Stomach (tissue), 9 donors: ENCODE data around the gene PAK5. TPM values are rescaled to one million over a fixed set of nuclear protein-coding genes. Genes with fewer than 3 reads are reported as not detected.

ENCODE experiments used
- DNase-seq, 2 donors: peaks; one replicate each; pipeline versions ENCODE4 v3.0.0 to v3.0.0-alpha.2; 2013 to 2019
- H3K27ac ChIP-seq, 5 donors: fragments of 200-600 bp in 4 of 5; sonication (generic) in 4 of 5; one replicate each; pipeline ENCODE4 v1.5.1; 2013 to 2019; ENCODE audit warnings: mild to moderate bottlenecking in 1 of 5, moderate library complexity in 1 of 5
- H3K27me3 ChIP-seq, 3 donors: fragments of 200-600 bp; sonication (generic); one replicate each; pipeline ENCODE4 v1.5.1; 2017 to 2019; ENCODE audit warnings: mixed run types in 1 of 3
- H3K36me3 ChIP-seq, 4 donors: fragments of 200-600 bp; sonication (generic); 1 replicate in 3 of 4; 2 replicates in 1 of 4; pipeline ENCODE4 v1.5.1; 2016 to 2019
- H3K4me1 ChIP-seq, 4 donors: fragments of 200-600 bp; sonication (generic); one replicate each; pipeline ENCODE4 v1.5.1; 2016 to 2019
- H3K4me3 ChIP-seq, 4 donors: fragments of 200-600 bp; sonication (generic) in 3 of 4; one replicate each; pipeline ENCODE4 v1.5.1; 2016 to 2019; ENCODE audit warnings: mild to moderate bottlenecking in 1 of 4
- H3K9me3 ChIP-seq, 4 donors: fragments of 200-600 bp; sonication (generic); one replicate each; pipeline ENCODE4 v1.5.1; 2016 to 2019
- CTCF ChIP-seq, 7 experiments: fragments of 450-650 bp in 4 of 7; fragments of 200-600 bp in 3 of 7; sonication (generic) in 3 of 7; IDR thresholded peaks; one replicate each; pipeline ENCODE4 v1.5.1; 2016 to 2019; ENCODE audit warnings: antibody characterized with exemption in 7 of 7, control low read depth in 2 of 7, mild to moderate bottlenecking in 1 of 7
- EP300 ChIP-seq: sonication (generic); formaldehyde crosslinking; IDR thresholded peaks from one replicate; pipeline ENCODE4 v1.6.1; 2017; ENCODE audit warnings: antibody characterized with exemption
- POLR2A ChIP-seq, 4 donors: fragments of 450-650 bp; IDR thresholded peaks; one replicate each; pipeline ENCODE4 v1.6.1; 2016; ENCODE audit warnings: antibody characterized with exemption in 4 of 4, control low read depth in 2 of 4, mild to moderate bottlenecking in 1 of 4, moderate library complexity in 1 of 4
- POLR2AphosphoS5 ChIP-seq, 3 donors: sonication (generic); formaldehyde crosslinking; IDR thresholded peaks; one replicate each; pipeline ENCODE4 v1.6.1; 2016; ENCODE audit warnings: antibody characterized with exemption in 3 of 3
- WGBS, 5 donors: extraction: QIAGEN DNeasy Blood & Tissue Kit in 3 of 5; methylation state at CpG; one replicate each; pipeline versions ENCODE4 v1.1.5 to v1.1.7; 2013 to 2018; 5-methylcytosine and 5-hydroxymethylcytosine counted together
- intact Hi-C: fragments of 100-400 bp; cut with DNase I; formaldehyde crosslinking; loops from one replicate; pipeline ENCODE4 v1.15.1; 2023; ENCODE audit warnings: low total_unique reads
- polyA plus RNA-seq, 3 donors: library from polyadenylated mRNA; stranded (reverse); fragments of 200-250 nt; gene quantifications; one replicate each; pipeline ENCODE4 v1.2.3, GENCODE V29; 2013
- total RNA-seq, 5 donors: library from RNA; depleted of rRNA; stranded (reverse); fragments of >200 nt; gene quantifications; one replicate each; pipeline versions ENCODE4 v1.1.0 to v1.2.3, GENCODE V29; 2014 to 2016
- donor health status: healthy with polysubstance abuse.
- donor health status: Bipolar disorder and iron deficiency.
- donor health status: healthy.

Gene PAK5
- total and polyA plus RNA-seq, 8 donors: under 0.01 to 0.92 (median 0.35) TPM; not detected in 3

GRCh38 chr20:9582137-9582536, 256.7 kb downstream of the PAK5 start:
- no peaks in the 10 kb centered on the region for H3K36me3 ChIP-seq
- no peaks in the 10 kb centered on the region for H3K27me3 ChIP-seq
- DNase-seq: no peak
- intact Hi-C loops: no loop called here
- H3K4me1 ChIP-seq: no peaks in the 10 kb centered on the region
- 75 to 89% (median 81%) methylated on average over 5 of the region's 5 CpGs for WGBS, 5 donors
- H3K27ac ChIP-seq: no peak overlapping the region
- no peak overlapping the region for H3K4me3 ChIP-seq
- TF ChIP-seq CTCF (IDR thresholded peaks at IDR 0.05) (no peak), POLR2A (IDR thresholded peaks at IDR 0.05) (no peak), EP300 (no peak), POLR2AphosphoS5 (IDR thresholded peaks at IDR 0.05) (no peak)
- H3K9me3 ChIP-seq: no peaks in the 10 kb centered on the region

GRCh38 chr20:9581509-9581908, 257.4 kb downstream of the PAK5 start:
- Histone ChIP-seq H3K9me3 (no peaks in the 10 kb centered on the region), H3K27ac (no peak overlapping the region), H3K4me3 (no peak overlapping the region), H3K4me1 (no peaks in the 10 kb centered on the region), H3K27me3 (no peaks in the 10 kb centered on the region), H3K36me3 (no peaks in the 10 kb centered on the region)
- no peak for TF ChIP-seq POLR2A (IDR thresholded peaks at IDR 0.05)
- no peak for TF ChIP-seq EP300
- TF ChIP-seq CTCF (IDR thresholded peaks at IDR 0.05): no peak
- 67 to 90% (median 79%) methylated on average over 4 of the region's 4 CpGs for WGBS, 5 donors
- DNase-seq: no peak
- intact Hi-C loops: no loop called here

- TF ChIP-seq EP300 (no peak), POLR2AphosphoS5 (IDR thresholded peaks at IDR 0.05) (no peak), POLR2A (IDR thresholded peaks at IDR 0.05) (no peak), CTCF (IDR thresholded peaks at IDR 0.05) (no peak)
- WGBS, 5 donors: 48 to 57% (median 51%) methylated on average over 2 of the region's 2 CpGs
- intact Hi-C loops: no loop called here
- no peaks in the 10 kb centered on the region for H3K27me3 ChIP-seq
- H3K9me3 ChIP-seq: no peaks in the 10 kb centered on the region
- H3K36me3 ChIP-seq: no peaks in the 10 kb centered on the region
- DNase-seq: no peak
- H3K4me3 ChIP-seq: no peak overlapping the region
- H3K4me1 ChIP-seq: no peaks in the 10 kb centered on the region
- no peak overlapping the region for H3K27ac ChIP-seq
These were observed 260.3 kb downstream of the PAK5 start for GRCh38 chr20:9578594-9578993.

GRCh38 chr20:9577397-9577796, 261.5 kb downstream of the PAK5 start:
- Histone ChIP-seq H3K4me3 (no peak overlapping the region), H3K27ac (no peak overlapping the region), H3K4me1 (no peaks in the 10 kb centered on the region), H3K9me3 (no peaks in the 10 kb centered on the region), H3K27me3 (no peaks in the 10 kb centered on the region), H3K36me3 (no peaks in the 10 kb centered on the region)
- WGBS, 5 donors: 84 to 89% (median 87%) methylated on average over 7 of the region's 7 CpGs
- intact Hi-C loops: no loop called here
- TF ChIP-seq POLR2A (IDR thresholded peaks at IDR 0.05) (no peak), CTCF (IDR thresholded peaks at IDR 0.05) (no peak), EP300 (no peak), POLR2AphosphoS5 (IDR thresholded peaks at IDR 0.05) (no peak)
- DNase-seq: no peak
